ENCODE results near the gene VSIR. TPM values are rescaled to one million over a fixed set of nuclear protein-coding genes. Genes with fewer than 3 reads are reported as not detected.

The VSIR gene
- total and polyA plus RNA-seq, 7 donors: 12.0 to 73.1 (median 40.2) TPM

- no peak for TF ChIP-seq CTCF (IDR thresholded peaks at IDR 0.05)
- TF ChIP-seq EP300 (IDR thresholded peaks at IDR 0.05): no peak
- no peak for TF ChIP-seq POLR2A (IDR thresholded peaks at IDR 0.05)
- TF ChIP-seq POLR2AphosphoS5 (IDR thresholded peaks at IDR 0.05): no peak
- intact Hi-C loops (cut with DNase I): loop anchor here (5.0 kb wide), 1 partner anchor 83 kb away; the partner anchor contains the start of gene PSAP
- H3K4me3 ChIP-seq: peak overlapping the region in 2 of 4 donors; percentile 28 to 34
Measured at GRCh38 chr10:71769279-71769823, 4.0 kb downstream of the VSIR start.

GRCh38 chr10:71767420-71768035, 5.8 kb downstream of the VSIR start:
- WGBS, 2 donors: 24 to 58% methylated on average over 10 of the region's 10 CpGs
- H3K4me3 ChIP-seq: no peak overlapping the region
- peaks cover 0 to 4% (median under 1%) of the 10 kb centered on the region in 4 donors for H3K36me3 ChIP-seq
- no peaks in the 10 kb centered on the region for H3K27me3 ChIP-seq
- TF ChIP-seq EP300 (IDR thresholded peaks at IDR 0.05) (no peak), POLR2AphosphoS5 (IDR thresholded peaks at IDR 0.05) (peak in 1 of 4 donors; percentile 5)
- H3K4me1 ChIP-seq: peaks cover 0 to 99% (median 98%) of the 10 kb centered on the region in 4 donors
- H3K27ac ChIP-seq: peak overlapping the region; percentile 89 to 98 (median 92)
- intact Hi-C loops (cut with DNase I): loop anchor here (5.0 kb wide), 1 partner anchor 85 kb away; the partner anchor contains the start of gene PSAP
- no peaks in the 10 kb centered on the region for H3K9me3 ChIP-seq
- no peak for DNase-seq

More at GRCh38 chr10:71769279-71769823, 4.0 kb downstream of the VSIR start:
- no peak for DNase-seq
- peak overlapping the region; percentile 89 to 98 (median 92) for H3K27ac ChIP-seq
- no peaks in the 10 kb centered on the region for H3K9me3 ChIP-seq
- H3K36me3 ChIP-seq: no peaks in the 10 kb centered on the region
- 20 to 25% methylated on average over 5 of the region's 5 CpGs for WGBS, 2 donors
- H3K4me1 ChIP-seq: peaks cover 0 to 97% (median 89%) of the 10 kb centered on the region in 4 donors
- H3K27me3 ChIP-seq: no peaks in the 10 kb centered on the region

- no peak overlapping the region for H3K4me3 ChIP-seq
- H3K27ac ChIP-seq: peak overlapping the region; percentile 89 to 98 (median 92)
Measured at GRCh38 chr10:71766717-71767419, 6.5 kb downstream of the VSIR start.

GRCh38 chr10:71765906-71766716, 7.2 kb downstream of the VSIR start:
- Histone ChIP-seq H3K27ac (peak overlapping the region; percentile 89 to 98 (median 92)), H3K9me3 (no peaks in the 10 kb centered on the region), H3K4me1 (peaks cover 0 to 98% (median 94%) of the 10 kb centered on the region in 4 donors), H3K4me3 (no peak overlapping the region), H3K36me3 (peaks cover 0 to 15% (median 7%) of the 10 kb centered on the region in 4 donors), H3K27me3 (no peaks in the 10 kb centered on the region)
- intact Hi-C loops (cut with DNase I): loop anchor here (2.0 to 5.0 kb wide), 2 partner anchors 53 to 86 kb away; partner anchors contain the start of gene PSAP
- TF ChIP-seq CTCF (IDR thresholded peaks at IDR 0.05) (no peak), POLR2A (IDR thresholded peaks at IDR 0.05) (no peak), EP300 (IDR thresholded peaks at IDR 0.05) (no peak), POLR2AphosphoS5 (IDR thresholded peaks at IDR 0.05) (peak in 1 of 4 donors; percentile 40)
- no peak for DNase-seq
- WGBS, 2 donors: 81 to 85% methylated on average over 22 of the region's 22 CpGs

More at GRCh38 chr10:71766717-71767419, 6.5 kb downstream of the VSIR start:
- intact Hi-C loops (cut with DNase I): loop anchor here (5.0 kb wide), 1 partner anchor 85 kb away; the partner anchor contains the start of gene PSAP
- peaks cover 0 to 8% (median 3%) of the 10 kb centered on the region in 4 donors for H3K36me3 ChIP-seq
- H3K27me3 ChIP-seq: no peaks in the 10 kb centered on the region
- 13 to 37% methylated on average over 10 of the region's 10 CpGs for WGBS, 2 donors
- H3K9me3 ChIP-seq: no peaks in the 10 kb centered on the region
- TF ChIP-seq EP300 (IDR thresholded peaks at IDR 0.05): peak in 1 of 4 donors; percentile 59
- TF ChIP-seq POLR2AphosphoS5 (IDR thresholded peaks at IDR 0.05): peak; percentile 25 to 57 (median 47)
- no peak for TF ChIP-seq CTCF (IDR thresholded peaks at IDR 0.05)
- TF ChIP-seq POLR2A (IDR thresholded peaks at IDR 0.05): no peak
- peak; percentile 89 for DNase-seq
- peaks cover 0 to 99% (median 98%) of the 10 kb centered on the region in 4 donors for H3K4me1 ChIP-seq
